Uterus (tissue), 2 donors: ENCODE data around the gene PTK7.
"Not testable (repeated sequence)": the region's sequence is repeated elsewhere in the genome, so short reads cannot be mapped to it uniquely, and the experiment has no call there.

Source experiments
- CTCF ChIP-seq, 4 experiments: fragments of 200-600 bp in 2 of 4; fragments of 450-650 bp in 2 of 4; sonication (generic) in 2 of 4; IDR thresholded peaks; one replicate each; pipeline ENCODE4 v1.5.1; 2016 to 2019; ENCODE audit warnings: antibody characterized with exemption in 4 of 4, mild to moderate bottlenecking in 2 of 4, moderate library complexity in 1 of 4
- POLR2A ChIP-seq, 2 donors: fragments of 450-650 bp; IDR thresholded peaks; one replicate each; pipeline ENCODE4 v1.6.1; 2016; ENCODE audit warnings: antibody characterized with exemption in 2 of 2, mild to moderate bottlenecking in 1 of 2, moderate library complexity in 1 of 2

DNA sequence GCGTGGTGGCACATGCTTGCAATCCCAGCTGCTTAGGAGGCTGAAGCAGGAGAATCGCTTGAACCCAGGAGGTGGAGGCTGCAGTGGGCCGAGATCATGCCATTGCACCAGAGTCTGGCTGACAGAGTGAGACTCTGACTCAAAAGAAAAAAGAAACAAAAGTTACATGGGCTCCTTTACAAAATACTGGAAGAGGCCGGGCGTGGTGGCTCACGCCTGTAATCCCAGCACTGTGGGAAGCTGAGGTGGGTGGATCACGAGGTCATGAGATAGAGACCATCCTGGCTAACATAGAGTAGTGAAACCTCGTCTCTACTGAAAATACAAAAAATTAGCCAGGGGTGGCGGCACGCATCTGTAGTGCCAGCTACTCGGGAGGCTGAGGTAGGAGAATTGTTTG, 63.9 kb downstream of the PTK7 start:
- TF ChIP-seq POLR2A, CTCF (IDR thresholded peaks at IDR 0.05): not testable (repeated sequence)
